Neural cell (in vitro differentiated cells): ENCODE data around the gene DNMT3A. TPM values are rescaled to one million over a fixed set of nuclear protein-coding genes. Genes with fewer than 3 reads are reported as not detected.

Experiments
- H2AFZ ChIP-seq: fragments of 200-600, 300-800 bp; sonication (generic), shearing (Covaris generic); 2 replicates; pipeline ENCODE4 v1.6.0; 2014; ENCODE audit warnings: low read depth, mild to moderate bottlenecking, antibody characterized with exemption, low read length, moderate library complexity
- H3F3A ChIP-seq: fragments of 200-600 bp; shearing (Covaris generic); 2 replicates; pipeline ENCODE4 v1.6.1; 2016; ENCODE audit warnings: mild to moderate bottlenecking, moderate library complexity, mixed read lengths, antibody characterized with exemption, low read length; ENCODE audit not compliant: insufficient read depth, poor library complexity, severe bottlenecking
- H3K27ac ChIP-seq: fragments of 200-600, 300-800 bp; sonication (generic), shearing (Covaris generic); 2 replicates; pipeline ENCODE4 v1.5.1; 2014; ENCODE audit warnings: mild to moderate bottlenecking, low read length, moderate library complexity
- H3K27me3 ChIP-seq: fragments of 300-800, 200-600 bp; sonication (generic), shearing (Covaris generic); 2 replicates; pipeline ENCODE4 v1.6.0; 2014; ENCODE audit warnings: mild to moderate bottlenecking, low read depth, low read length, moderate library complexity; ENCODE audit not compliant: insufficient read depth
- H3K36me3 ChIP-seq: fragments of 300-800, 200-600 bp; sonication (generic), shearing (Covaris generic); 2 replicates; pipeline ENCODE4 v1.5.1; 2014; ENCODE audit warnings: mild to moderate bottlenecking, antibody characterized with exemption, low read length, moderate library complexity; ENCODE audit not compliant: insufficient read depth
- H3K4me2 ChIP-seq: fragments of 300-800, 200-600 bp; sonication (generic), shearing (Covaris generic); 2 replicates; pipeline ENCODE4 v1.6.0; 2014; ENCODE audit warnings: mild to moderate bottlenecking, low read length
- H3K4me3 ChIP-seq: fragments of 300-800, 200-600 bp; sonication (generic), shearing (Covaris generic); 2 replicates; pipeline ENCODE4 v1.5.1; 2014; ENCODE audit warnings: mild to moderate bottlenecking, low read length, moderate library complexity
- H3K79me2 ChIP-seq: fragments of 200-600 bp; shearing (Covaris generic); replicated peaks from 2 replicates; pipeline ENCODE4 v1.6.0; 2014; ENCODE audit warnings: mild to moderate bottlenecking, low read length, moderate library complexity; ENCODE audit not compliant: insufficient read depth
- H3K9ac ChIP-seq: fragments of 300-800, 200-600 bp; sonication (generic), shearing (Covaris generic); 2 replicates; pipeline ENCODE4 v1.6.1; 2016; ENCODE audit warnings: mild to moderate bottlenecking, low read length, mixed read lengths
- H3K9me2 ChIP-seq: fragments of 200-600 bp; shearing (Covaris generic); 2 replicates; pipeline ENCODE4 v1.6.1; 2016; ENCODE audit warnings: mild to moderate bottlenecking, low read length, mixed read lengths; ENCODE audit not compliant: insufficient read depth
- H3K9me3 ChIP-seq: fragments of 200-600, 300-800 bp; sonication (generic), shearing (Covaris generic); 2 replicates; pipeline ENCODE4 v1.6.1; 2016; ENCODE audit warnings: mild to moderate bottlenecking, mixed run types, low read length, moderate library complexity, mixed read lengths
- H4K20me1 ChIP-seq: fragments of 200-600 bp; shearing (Covaris generic); 2 replicates; pipeline ENCODE4 v1.6.1; 2016; ENCODE audit warnings: mild to moderate bottlenecking, mixed run types; ENCODE audit not compliant: insufficient read depth
- CTCF ChIP-seq: fragments of 450-650 bp; IDR thresholded peaks from 2 replicates; pipeline ENCODE4 v1.5.1; 2014; ENCODE audit warnings: antibody characterized with exemption, mild to moderate bottlenecking, moderate library complexity; ENCODE audit not compliant: poor library complexity, severe bottlenecking
- EZH2 ChIP-seq: fragments of 200-600, 300-800 bp; shearing (Covaris generic), sonication (generic); IDR thresholded peaks from 2 replicates; pipeline ENCODE4 v1.6.1; 2014; ENCODE audit warnings: antibody characterized with exemption, low read length, borderline replicate concordance, mild to moderate bottlenecking; ENCODE audit not compliant: insufficient read depth, poor library complexity, severe bottlenecking
- MXI1 ChIP-seq: fragments of 450-650 bp; conservative IDR thresholded peaks from 2 replicates; pipeline ENCODE4 v1.6.1; 2014; ENCODE audit warnings: antibody characterized with exemption, mild to moderate bottlenecking; ENCODE audit not compliant: poor library complexity, severe bottlenecking
- POLR2AphosphoS5 ChIP-seq: IDR thresholded peaks from 2 replicates; pipeline ENCODE4 v1.6.1; 2012
- RAD21 ChIP-seq: fragments of 450-650 bp; conservative IDR thresholded peaks from 2 replicates; pipeline ENCODE4 v1.6.1; 2014; ENCODE audit warnings: antibody characterized with exemption, mild to moderate bottlenecking, moderate library complexity
- REST ChIP-seq: IDR thresholded peaks from 2 replicates; pipeline ENCODE4 v1.6.1; 2012; ENCODE audit warnings: borderline replicate concordance
- SMC3 ChIP-seq: fragments of 450-650 bp; conservative IDR thresholded peaks from 2 replicates; pipeline ENCODE4 v1.6.1; 2014; ENCODE audit warnings: antibody characterized with exemption, mild to moderate bottlenecking, moderate library complexity; ENCODE audit not compliant: poor library complexity
- TAF1 ChIP-seq: IDR thresholded peaks from 2 replicates; pipeline ENCODE4 v1.6.1; 2012; ENCODE audit warnings: low read depth
- polyA plus RNA-seq: library from polyadenylated mRNA; depleted of rRNA; stranded (reverse); fragments of >200 nt; gene quantifications from 2 replicates; pipeline ENCODE4 v1.2.3, GENCODE V29; 2014

The DNMT3A gene
- polyA plus RNA-seq, 1 donor from 2014 or later: 33.0 TPM

- Histone ChIP-seq H3K9me2 (no peaks in the 10 kb centered on the region), H2AFZ (no peak overlapping the region), H3K4me3 (no peak overlapping the region), H3F3A (no peaks in the 10 kb centered on the region), H3K9me3 (no peaks in the 10 kb centered on the region), H3K79me2 (no peaks in the 10 kb centered on the region), H3K27ac (no peak overlapping the region), H3K36me3 (no peaks in the 10 kb centered on the region), H3K4me2 (no peak overlapping the region), H4K20me1 (no peaks in the 10 kb centered on the region), H3K9ac (no peak overlapping the region), H3K27me3 (no peaks in the 10 kb centered on the region)
- no peak for TF ChIP-seq CTCF
- TF ChIP-seq MXI1: no peak
- TF ChIP-seq EZH2: no peak
- no peak for TF ChIP-seq SMC3
- no peak for TF ChIP-seq REST
- TF ChIP-seq POLR2AphosphoS5: no peak
- no peak for TF ChIP-seq TAF1
- no peak for TF ChIP-seq RAD21
Measured at GRCh38 chr2:25207078-25207545, 134.6 kb downstream of the DNMT3A start.

- Histone ChIP-seq H3K27me3 (no peaks in the 10 kb centered on the region), H3F3A (no peaks in the 10 kb centered on the region), H3K4me3 (no peak overlapping the region), H3K9ac (no peak overlapping the region), H2AFZ (no peak overlapping the region), H4K20me1 (no peaks in the 10 kb centered on the region), H3K9me2 (no peaks in the 10 kb centered on the region), H3K36me3 (no peaks in the 10 kb centered on the region), H3K79me2 (no peaks in the 10 kb centered on the region), H3K4me2 (no peak overlapping the region), H3K9me3 (no peaks in the 10 kb centered on the region), H3K27ac (no peak overlapping the region)
- TF ChIP-seq POLR2AphosphoS5: no peak
- TF ChIP-seq EZH2: no peak
- no peak for TF ChIP-seq RAD21
- no peak for TF ChIP-seq REST
Measured at GRCh38 chr2:25204190-25204838, 137.4 kb downstream of the DNMT3A start.
